GM23338 (cell line): ENCODE data around the gene CBFA2T2. TPM values are rescaled to one million over a fixed set of nuclear protein-coding genes. Genes with fewer than 3 reads are reported as not detected.

Experiments
- ATAC-seq: fragments of 200-7000 bp; cut with Tn5 transposase; 3 replicates; pipeline ENCODE4 v1.9.1; 2020
- DNase-seq: peaks from one replicate; pipeline ENCODE4 v3.0.0-alpha.2; 2015; ENCODE audit warnings: low spot score
- H2AFZ ChIP-seq: fragments of 200-600 bp; sonication (generic); 2 replicates; pipeline ENCODE4 v1.8.0; 2016; ENCODE audit warnings: antibody characterized with exemption, mild to moderate bottlenecking, moderate library complexity
- H3F3A ChIP-seq: fragments of 200-600 bp; sonication (generic); replicated peaks from 2 replicates; pipeline ENCODE4 v1.8.0; 2017; ENCODE audit warnings: antibody characterized with exemption, mixed run types, low read depth
- H3K27ac ChIP-seq: fragments of 200-600 bp; sonication (generic); 2 replicates; pipeline ENCODE4 v1.6.1; 2016; ENCODE audit warnings: low read depth
- H3K27me3 ChIP-seq: fragments of 200-600 bp; sonication (generic); 2 replicates; pipeline ENCODE4 v1.8.0; 2016; ENCODE audit warnings: mild to moderate bottlenecking, mixed run types, moderate library complexity; ENCODE audit not compliant: insufficient read depth
- H3K36me3 ChIP-seq: fragments of 200-600 bp; sonication (generic); 2 replicates; pipeline ENCODE4 v1.8.0; 2016; ENCODE audit warnings: mild to moderate bottlenecking; ENCODE audit not compliant: insufficient read depth
- H3K4me1 ChIP-seq: fragments of 200-600 bp; sonication (generic); 2 replicates; pipeline ENCODE4 v1.8.0; 2016; ENCODE audit warnings: mild to moderate bottlenecking, moderate library complexity; ENCODE audit not compliant: insufficient read depth
- H3K4me2 ChIP-seq: fragments of 200-600 bp; sonication (generic); 2 replicates; pipeline ENCODE4 v1.7.1; 2017; ENCODE audit warnings: mixed run types
- H3K4me3 ChIP-seq: fragments of 200-600 bp; sonication (generic); 2 replicates; pipeline ENCODE4 v1.6.1; 2016; ENCODE audit warnings: mixed run types
- H3K79me2 ChIP-seq: fragments of 200-600 bp; sonication (generic); replicated peaks from 2 replicates; pipeline ENCODE4 v1.8.0; 2017; ENCODE audit warnings: mild to moderate bottlenecking; ENCODE audit not compliant: insufficient read depth
- H3K9me2 ChIP-seq: fragments of 200-600 bp; sonication (generic); 2 replicates; pipeline ENCODE4 v1.8.0; 2017; ENCODE audit not compliant: insufficient read depth
- H4K20me1 ChIP-seq: fragments of 200-600 bp; sonication (generic); replicated peaks from 2 replicates; pipeline ENCODE4 v1.8.0; 2017; ENCODE audit warnings: mild to moderate bottlenecking; ENCODE audit not compliant: insufficient read depth
- H3K27ac Mint-ChIP-seq: 2 replicates; pipeline ENCODE4 v1.8.0; 2020; ENCODE audit warnings: inconsistent platforms, mild to moderate bottlenecking, moderate library complexity, mixed read lengths
- H3K27me3 Mint-ChIP-seq: 3 replicates; pipeline ENCODE4 v1.8.0; 2022; ENCODE audit warnings: low read depth, mild to moderate bottlenecking, moderate library complexity, mixed read lengths, inconsistent platforms; ENCODE audit not compliant: insufficient read depth, poor library complexity
- H3K36me3 Mint-ChIP-seq: 3 replicates; pipeline ENCODE4 v1.8.0; 2021; ENCODE audit warnings: low read depth, mild to moderate bottlenecking, inconsistent platforms, moderate library complexity, mixed read lengths
- H3K4me1 Mint-ChIP-seq: 3 replicates; pipeline ENCODE4 v1.8.0; 2020; ENCODE audit warnings: mild to moderate bottlenecking, inconsistent platforms, mixed read lengths
- H3K4me3 Mint-ChIP-seq: 3 replicates; pipeline ENCODE4 v1.8.0; 2021; ENCODE audit warnings: moderate library complexity, mild to moderate bottlenecking, inconsistent platforms, mixed read lengths
- H3K9me3 Mint-ChIP-seq: 3 replicates; pipeline ENCODE4 v1.8.0; 2020; ENCODE audit warnings: moderate library complexity, mild to moderate bottlenecking, inconsistent platforms, mixed read lengths
- ETS1 ChIP-seq: IDR thresholded peaks from 2 replicates; pipeline ENCODE4 v1.6.1; 2016; ENCODE audit warnings: antibody characterized with exemption
- EZH2 ChIP-seq: fragments of 200-600 bp; sonication (generic); IDR thresholded peaks from one replicate; pipeline ENCODE4 v1.8.0; 2017; ENCODE audit warnings: antibody characterized with exemption, mild to moderate bottlenecking, low read depth; ENCODE audit not compliant: unreplicated experiment
- JUNB ChIP-seq: IDR thresholded peaks from one replicate; pipeline ENCODE4 v1.6.1; 2016; ENCODE audit warnings: antibody characterized with exemption; ENCODE audit not compliant: unreplicated experiment
- NANOG ChIP-seq: IDR thresholded peaks from 2 replicates; pipeline ENCODE4 v1.6.1; 2016; ENCODE audit warnings: antibody characterized with exemption, borderline replicate concordance
- POLR2AphosphoS5 ChIP-seq: IDR thresholded peaks from 2 replicates; pipeline ENCODE4 v1.6.1; 2016; ENCODE audit warnings: antibody characterized with exemption, low read depth
- ZNF114 ChIP-seq: fragments of 250-450 bp; sonication (Bioruptor Pico); IDR thresholded peaks from 2 replicates; pipeline ENCODE4 v1.5.0; 2020; ENCODE audit warnings: mild to moderate bottlenecking, moderate library complexity
- ZNF462 ChIP-seq: fragments of 250-450 bp; sonication (Bioruptor Pico); IDR thresholded peaks from 2 replicates; pipeline ENCODE4 v1.5.0; 2020; ENCODE audit warnings: mild to moderate bottlenecking, moderate library complexity
- polyA plus RNA-seq: library from polyadenylated mRNA; unstranded; fragments of >200 nt; fragmentation: Nextera tagmentation; extraction: Ambion mirVana; gene quantifications from 2 replicates; pipeline ENCODE4 v1.2.1, GENCODE V29; 2016
- total RNA-seq: library from RNA; depleted of rRNA; stranded (reverse); fragments of >200 nt; shearing (Covaris generic); gene quantifications from 2 replicates; pipeline ENCODE4 v1.2.3, GENCODE V29; 2014

The CBFA2T2 gene
- total and polyA plus RNA-seq, 2 experiments from 2014 or later = 12.7 to 15.8 TPM

GRCh38 chr20:33567949-33568348, 78.1 kb downstream of the CBFA2T2 start (continued):
- TF ChIP-seq ZNF462 (CRISPR knock-in tag) (no peak), ZNF114 (no peak), ETS1 (no peak), NANOG (no peak), EZH2 (no peak)

- no peaks in the 10 kb centered on the region for H3K36me3 Mint-ChIP-seq
- H3K27me3 ChIP-seq = peaks cover 34% of the 10 kb centered on the region
- H3K27ac Mint-ChIP-seq = no peak overlapping the region
- peaks cover 43% of the 10 kb centered on the region for H3K4me1 Mint-ChIP-seq
- no peaks in the 10 kb centered on the region for H3F3A ChIP-seq
- no peak overlapping the region for H2AFZ ChIP-seq
- H3K4me2 ChIP-seq = peak overlapping the region; percentile 73
- H3K27me3 Mint-ChIP-seq = peaks cover 25% of the 10 kb centered on the region
- peaks cover 5% of the 10 kb centered on the region; the same call in 1 of the 2 replicates for H4K20me1 ChIP-seq
- 0 out of 2 replicates have a peak, but pooled peaks cover 4% of the 10 kb centered on the region for H3K36me3 ChIP-seq
- peaks cover 2% of the 10 kb centered on the region; the same call in 1 of the 3 replicates for H3K9me3 Mint-ChIP-seq
- peak overlapping the region; percentile 39 for H3K4me3 ChIP-seq
- peaks cover 33% of the 10 kb centered on the region for H3K4me1 ChIP-seq
- peak overlapping the region; percentile 58 for H3K4me3 Mint-ChIP-seq
- ATAC-seq (peak; percentile 98), DNase-seq (peak; percentile 97)
- H3K9me2 ChIP-seq = no peaks in the 10 kb centered on the region
- H3K27ac ChIP-seq = peak overlapping the region; percentile 61; the same call in 1 of the 2 replicates
- H3K79me2 ChIP-seq = 0 out of 2 replicates have a peak, but pooled peaks cover 3% of the 10 kb centered on the region
- TF ChIP-seq POLR2AphosphoS5 = peak; percentile 89
- TF ChIP-seq EZH2 = no peak
- no peak for TF ChIP-seq ZNF114
- no peak for TF ChIP-seq JUNB
- TF ChIP-seq ZNF462 (CRISPR knock-in tag) = 0 out of 2 replicates have a peak, but pooled peaks have one; percentile 25
- TF ChIP-seq ETS1 = peak; percentile 66
These were observed 78.5 kb downstream of the CBFA2T2 start for GRCh38 chr20:33568378-33568777.
